Dendritic cell treated with granulocyte-macrophage colony-stimulating factor and Interleukin-4, amounts not matched to agents 40 ng/mL and 50 ng/mL, for 4 days (primary cell): ENCODE measurements around the gene KRTAP12-2.
"Not testable (repeated sequence)": the region's sequence is repeated elsewhere in the genome, so short reads cannot be mapped to it uniquely, and the experiment has no call there.

Source experiments
- H3K27ac Mint-ChIP-seq: one replicate; pipeline ENCODE4 v1.8.0; 2022; ENCODE audit warnings: mild to moderate bottlenecking, mixed read lengths
- H3K27me3 Mint-ChIP-seq: one replicate; pipeline ENCODE4 v1.8.0; 2022; ENCODE audit warnings: mild to moderate bottlenecking, mixed read lengths
- H3K36me3 Mint-ChIP-seq: one replicate; pipeline ENCODE4 v1.8.0; 2022; ENCODE audit warnings: low read depth, mixed read lengths
- H3K4me1 Mint-ChIP-seq: one replicate; pipeline ENCODE4 v1.8.0; 2022; ENCODE audit warnings: low read depth, mixed read lengths
- H3K4me3 Mint-ChIP-seq: one replicate; pipeline ENCODE4 v1.8.0; 2022; ENCODE audit warnings: mild to moderate bottlenecking, moderate library complexity, mixed read lengths
- H3K9me3 Mint-ChIP-seq: one replicate; pipeline ENCODE4 v1.8.0; 2022; ENCODE audit warnings: mixed read lengths
- intact Hi-C: fragments of 100-400 bp; cut with micrococcal nuclease; formaldehyde crosslinking; loops from one replicate; pipeline ENCODE4 v1.15.0; 2022

Gene KRTAP12-2

DNA sequence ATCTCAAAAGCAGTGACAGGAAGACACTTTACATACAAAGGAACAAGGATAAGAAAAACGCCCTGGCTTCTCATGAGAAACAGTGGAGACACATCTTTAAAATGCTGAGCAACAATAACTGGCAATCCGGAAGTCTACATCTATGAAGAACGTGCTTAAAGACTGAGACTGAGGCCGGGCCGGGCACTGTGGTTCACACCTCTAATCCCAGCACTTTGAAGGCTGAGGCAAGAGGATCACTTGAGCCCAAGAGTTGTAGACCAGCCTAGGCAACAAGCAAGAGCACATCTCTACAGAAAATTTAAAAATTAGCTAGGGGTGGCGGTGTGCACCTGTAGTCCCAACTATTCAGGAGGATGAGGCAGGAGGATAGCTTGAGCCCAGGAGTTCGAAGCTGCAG lies 17.4 kb upstream of the KRTAP12-2 start:
- peaks cover 24% of the 10 kb centered on the region for H3K27me3 Mint-ChIP-seq
- no peaks in the 10 kb centered on the region for H3K4me1 Mint-ChIP-seq
- no peak overlapping the region for H3K27ac Mint-ChIP-seq
- no peak overlapping the region for H3K4me3 Mint-ChIP-seq
- H3K9me3 Mint-ChIP-seq: no peaks in the 10 kb centered on the region
- H3K36me3 Mint-ChIP-seq: no peaks in the 10 kb centered on the region
- intact Hi-C loops: no loop called here

DNA sequence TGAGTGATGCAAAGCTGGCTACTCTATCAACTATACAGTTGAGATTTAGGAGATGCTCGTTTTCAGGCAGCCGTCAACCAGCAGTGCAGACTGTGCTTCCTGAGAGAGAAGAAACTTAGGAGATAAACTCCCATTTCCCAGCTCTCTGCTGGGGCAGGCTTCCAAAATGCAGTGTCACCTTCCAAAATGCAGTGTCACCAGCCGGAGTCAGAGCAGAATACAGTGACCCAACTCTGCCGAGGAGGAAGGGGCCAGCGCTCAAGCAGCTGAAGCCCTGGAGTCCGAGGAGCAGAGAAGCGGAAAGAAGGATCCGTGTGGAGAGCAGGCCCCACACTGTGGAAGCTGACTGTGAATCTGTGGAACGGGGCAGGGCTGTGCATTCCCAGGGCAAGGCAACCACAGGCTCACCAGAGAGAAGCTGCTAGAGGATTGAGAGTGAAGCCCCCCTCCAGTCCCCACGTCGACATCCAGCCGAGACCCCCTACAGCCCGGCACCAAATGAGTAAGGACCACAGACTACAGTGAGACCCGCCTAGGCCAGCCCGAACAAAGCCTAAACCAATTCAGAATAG lies 15.9 kb upstream of the KRTAP12-2 start:
- Mint-ChIP-seq H3K4me1 (no peaks in the 10 kb centered on the region), H3K4me3 (no peak overlapping the region), H3K9me3 (no peaks in the 10 kb centered on the region), H3K27me3 (peaks cover 22% of the 10 kb centered on the region), H3K36me3 (no peaks in the 10 kb centered on the region), H3K27ac (no peak overlapping the region)
- intact Hi-C loops: no loop called here

DNA sequence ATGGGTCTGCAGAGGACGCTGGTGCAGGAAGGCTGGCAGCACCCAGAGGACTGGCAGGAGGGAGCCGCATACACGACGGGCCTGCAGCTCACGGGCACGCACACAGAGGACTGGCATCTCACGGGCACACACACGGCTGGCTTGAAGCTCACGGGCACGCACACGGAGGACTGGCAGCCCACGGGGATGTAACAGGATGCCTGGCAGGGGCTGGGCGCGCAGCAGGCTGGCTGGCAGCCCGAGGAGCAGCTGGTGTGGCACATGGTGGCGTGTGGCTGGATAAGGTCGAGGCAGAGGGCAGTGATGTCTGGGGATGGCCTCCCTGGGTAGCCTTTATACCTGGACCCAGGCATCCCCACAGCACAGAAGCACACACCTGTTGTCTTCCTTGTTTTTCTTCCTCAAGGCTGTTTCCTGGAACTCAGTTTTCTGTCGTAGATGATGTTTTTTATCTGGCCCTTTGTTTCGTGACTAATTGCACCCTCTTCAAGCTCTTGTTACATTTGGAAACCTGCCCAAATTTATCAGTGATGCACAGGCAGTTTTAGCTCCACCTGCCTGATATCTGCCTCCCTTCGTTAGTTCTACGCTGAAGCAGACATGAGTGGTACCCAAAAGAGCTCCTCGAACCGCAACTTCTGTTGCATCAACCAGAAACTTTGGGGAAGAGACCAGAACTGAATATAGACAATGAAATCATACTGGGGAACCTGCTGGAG lies 15.3 kb upstream of the KRTAP12-2 start, which contains the start of gene KRTAP12-1:
Gene KRTAP12-1, minus strand, starts transcription at position 303 of the 719 bp plus-strand sequence. Its CDS starts 40 bp downstream, at position 263.
- no peak within 1 kb of the TSS for H3K27ac Mint-ChIP-seq
- no peak within 1 kb of the TSS for H3K4me3 Mint-ChIP-seq
- no peaks in the 10 kb centered on the region for H3K9me3 Mint-ChIP-seq
- peaks cover 18% of the 10 kb centered on the region for H3K27me3 Mint-ChIP-seq
- no peaks in the 10 kb centered on the region for H3K4me1 Mint-ChIP-seq
- intact Hi-C loops: no loop called here
- no peaks in the 10 kb centered on the region for H3K36me3 Mint-ChIP-seq

GRCh38 chr21:44681152-44681551 lies 14.4 kb upstream of the KRTAP12-2 start:
- Mint-ChIP-seq H3K4me1 (no peaks in the 10 kb centered on the region), H3K27ac (no peak overlapping the region), H3K36me3 (no peaks in the 10 kb centered on the region), H3K27me3 (peaks cover 15% of the 10 kb centered on the region), H3K4me3 (no peak overlapping the region), H3K9me3 (no peaks in the 10 kb centered on the region)
- intact Hi-C loops: no loop called here

GRCh38 chr21:44677881-44678280 lies 11.2 kb upstream of the KRTAP12-2 start:
- intact Hi-C loops: no loop called here
- no peak overlapping the region for H3K4me3 Mint-ChIP-seq
- H3K27me3 Mint-ChIP-seq: peaks cover 18% of the 10 kb centered on the region
- peaks cover 14% of the 10 kb centered on the region for H3K9me3 Mint-ChIP-seq
- no peaks in the 10 kb centered on the region for H3K36me3 Mint-ChIP-seq
- H3K4me1 Mint-ChIP-seq: no peaks in the 10 kb centered on the region
- no peak overlapping the region for H3K27ac Mint-ChIP-seq

DNA sequence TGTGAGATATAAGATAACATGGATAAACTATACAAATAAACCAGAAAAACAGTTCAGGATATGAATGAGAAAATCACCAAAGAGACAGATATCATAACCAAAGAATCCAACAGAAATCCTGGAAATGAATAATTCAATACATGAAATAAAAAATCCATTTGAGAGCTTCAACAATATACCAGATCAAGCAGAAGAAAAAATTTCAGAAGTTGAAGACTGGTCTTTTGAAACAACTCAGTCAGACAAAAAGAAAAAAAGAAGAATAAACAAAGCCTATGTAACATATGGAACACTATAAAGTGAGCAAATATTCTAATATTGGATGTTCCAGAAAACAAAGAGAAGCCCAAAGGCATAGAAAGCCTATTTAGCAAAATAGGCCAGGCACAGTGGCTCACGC lies 5.2 kb upstream of the KRTAP12-2 start:
- intact Hi-C loops: no loop called here
- no peaks in the 10 kb centered on the region for H3K36me3 Mint-ChIP-seq
- peaks cover 48% of the 10 kb centered on the region for H3K9me3 Mint-ChIP-seq

GRCh38 chr21:44670642-44671432 lies 4.1 kb upstream of the KRTAP12-2 start:
- H3K27me3 Mint-ChIP-seq: peaks cover 20% of the 10 kb centered on the region
- H3K4me1 Mint-ChIP-seq: no peaks in the 10 kb centered on the region
- H3K36me3 Mint-ChIP-seq: no peaks in the 10 kb centered on the region
- H3K27ac Mint-ChIP-seq: no peak overlapping the region
- H3K4me3 Mint-ChIP-seq: no peak overlapping the region
- intact Hi-C loops: no loop called here
- peaks cover 48% of the 10 kb centered on the region for H3K9me3 Mint-ChIP-seq

More for the DNA sequence above, 5.2 kb upstream of the KRTAP12-2 start:
- H3K4me1 Mint-ChIP-seq: no peaks in the 10 kb centered on the region
- peaks cover 17% of the 10 kb centered on the region for H3K27me3 Mint-ChIP-seq
- no peak overlapping the region for H3K4me3 Mint-ChIP-seq
- no peak overlapping the region for H3K27ac Mint-ChIP-seq

GRCh38 chr21:44667612-44668011 lies 885 bp upstream of the KRTAP12-2 start:
- Mint-ChIP-seq H3K9me3 (peaks cover 31% of the 10 kb centered on the region), H3K27me3 (peaks cover 18% of the 10 kb centered on the region), H3K4me3 (no peak overlapping the region), H3K36me3 (no peaks in the 10 kb centered on the region), H3K27ac (no peak overlapping the region), H3K4me1 (no peaks in the 10 kb centered on the region)
- intact Hi-C loops: no loop called here

DNA sequence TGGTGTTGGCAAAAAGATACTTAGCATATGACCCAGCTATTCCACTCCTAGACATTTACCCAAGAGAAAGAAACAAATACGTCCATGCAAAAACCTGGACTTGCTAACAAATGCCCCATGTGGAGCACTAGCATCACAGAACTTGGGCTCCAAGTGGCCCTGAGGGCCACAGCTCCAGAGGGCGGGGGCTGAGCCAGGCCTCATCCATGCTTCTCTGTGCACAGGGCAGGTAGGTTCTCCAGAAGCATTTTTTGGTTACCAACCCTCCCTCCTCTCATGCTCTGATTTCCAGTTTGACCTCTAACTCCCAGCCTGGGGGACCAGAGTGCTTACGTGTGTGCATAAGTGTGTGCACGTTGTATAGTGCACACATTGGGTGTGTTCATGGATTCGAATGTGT lies 2.0 kb downstream of the KRTAP12-2 start:
- H3K27ac Mint-ChIP-seq: no peak overlapping the region
- intact Hi-C loops: no loop called here
- peaks cover 26% of the 10 kb centered on the region for H3K27me3 Mint-ChIP-seq
- no peaks in the 10 kb centered on the region for H3K36me3 Mint-ChIP-seq
- no peaks in the 10 kb centered on the region for H3K4me1 Mint-ChIP-seq
- no peak overlapping the region for H3K4me3 Mint-ChIP-seq
- H3K9me3 Mint-ChIP-seq: peaks cover 10% of the 10 kb centered on the region

- H3K4me3 Mint-ChIP-seq, intact Hi-C loops, H3K4me1 Mint-ChIP-seq, H3K27ac Mint-ChIP-seq, H3K36me3 Mint-ChIP-seq: not testable (repeated sequence)
- Mint-ChIP-seq H3K9me3 (peaks cover 31% of the 10 kb centered on the region), H3K27me3 (peaks cover 27% of the 10 kb centered on the region)
These were observed 5.2 kb downstream of the KRTAP12-2 start for GRCh38 chr21:44661567-44661966.

DNA sequence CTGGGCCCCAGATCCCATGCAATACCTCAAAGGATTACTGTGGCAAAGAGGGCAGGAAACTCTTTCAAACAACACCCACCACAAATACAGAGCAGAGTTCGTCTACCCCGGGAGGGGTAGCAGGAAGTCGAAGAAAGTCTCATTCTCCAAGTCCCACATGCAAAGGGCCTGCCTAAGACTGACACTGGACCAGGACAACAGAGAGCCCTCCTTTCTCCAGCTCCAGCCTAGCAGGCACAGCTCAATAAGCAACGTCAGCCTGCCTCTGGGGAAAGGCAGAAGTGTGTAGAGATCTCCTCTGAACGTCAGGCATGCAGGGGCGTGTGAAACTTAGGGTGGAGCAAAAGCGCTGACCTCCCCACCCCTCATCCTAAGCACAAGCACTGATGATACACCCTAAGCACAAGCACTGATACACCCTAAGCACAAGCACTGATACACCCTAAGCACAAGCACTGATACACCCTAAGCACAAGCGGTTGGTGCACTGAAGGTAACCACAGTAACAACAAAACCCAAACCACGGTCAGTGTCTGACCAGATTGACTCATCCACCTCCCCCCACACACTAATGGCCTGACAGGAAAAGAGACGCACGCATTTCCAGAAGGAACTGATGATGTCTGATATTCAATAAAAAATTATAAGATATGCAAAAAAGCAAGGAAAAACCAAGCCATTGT lies 7.7 kb downstream of the KRTAP12-2 start:
- Mint-ChIP-seq H3K27me3 (peaks cover 21% of the 10 kb centered on the region), H3K9me3 (peaks cover 41% of the 10 kb centered on the region), H3K4me3 (no peak overlapping the region), H3K36me3 (no peaks in the 10 kb centered on the region), H3K4me1 (no peaks in the 10 kb centered on the region), H3K27ac (no peak overlapping the region)
- intact Hi-C loops: no loop called here

- Mint-ChIP-seq H3K27ac (no peak overlapping the region), H3K4me3 (no peak overlapping the region), H3K36me3 (no peaks in the 10 kb centered on the region), H3K27me3 (peaks cover 23% of the 10 kb centered on the region), H3K4me1 (no peaks in the 10 kb centered on the region), H3K9me3 (peaks cover 41% of the 10 kb centered on the region)
- intact Hi-C loops: no loop called here
These were observed 8.2 kb downstream of the KRTAP12-2 start for GRCh38 chr21:44658541-44658910.

DNA sequence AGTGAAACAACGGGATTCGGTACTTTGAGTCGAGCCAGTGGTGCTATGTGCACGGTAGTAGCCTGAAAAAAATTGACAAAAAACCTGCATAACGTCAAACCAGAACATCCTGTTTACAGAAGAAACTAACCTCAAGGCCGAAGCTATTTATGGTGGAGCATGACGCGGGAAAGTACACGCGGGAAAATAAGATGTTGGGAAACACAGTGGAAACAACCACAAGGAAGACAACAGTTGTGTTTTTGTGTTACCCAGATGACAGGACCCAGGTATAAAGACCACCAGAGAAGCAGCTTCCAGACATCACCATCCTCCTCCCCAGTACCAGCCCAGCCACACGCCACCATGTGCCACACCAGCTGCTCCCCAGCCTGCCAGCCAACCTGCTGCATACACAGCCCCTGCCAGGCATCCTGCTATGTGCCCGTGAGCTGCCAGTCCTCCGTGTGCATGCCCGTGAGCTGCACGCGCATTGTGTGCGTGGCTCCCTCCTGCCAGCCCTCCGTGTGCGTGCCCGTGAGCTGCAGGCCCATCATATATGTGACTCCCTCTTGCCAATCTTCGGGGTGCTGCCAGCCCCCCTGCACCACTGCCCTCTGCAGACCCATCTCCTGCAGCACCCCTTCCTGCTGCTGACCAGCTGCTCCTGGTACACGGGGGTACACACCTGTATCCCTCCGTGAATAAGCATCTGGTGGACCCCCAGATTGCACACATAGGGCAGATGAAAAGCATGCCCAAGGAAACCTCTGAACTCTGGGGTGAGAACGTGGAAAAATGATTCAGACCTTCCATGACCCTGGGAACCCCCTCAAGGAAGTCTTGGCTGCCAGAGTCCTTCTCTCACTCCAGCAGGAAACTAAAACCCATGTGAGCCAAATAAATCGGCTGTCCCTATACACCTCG lies 8.8 kb downstream of the KRTAP12-2 start, which contains the start of gene KRTAP12-3:
Gene KRTAP12-3, plus strand, starts transcription at position 298 of the 906 bp plus-strand sequence. Its CDS starts 48 bp downstream, at position 346.
- Mint-ChIP-seq H3K27me3 (peaks cover 23% of the 10 kb centered on the region), H3K27ac (no peak within 1 kb of the TSS), H3K36me3 (no peaks in the 10 kb centered on the region), H3K9me3 (peaks cover 41% of the 10 kb centered on the region), H3K4me1 (no peaks in the 10 kb centered on the region), H3K4me3 (no peak within 1 kb of the TSS)
- intact Hi-C loops: no loop called here
